Measurements from ENCODE around the gene KREMEN2. TPM values are rescaled to one million over a fixed set of nuclear protein-coding genes. Genes with fewer than 3 reads are reported as not detected.

Gene KREMEN2
- total and polyA plus RNA-seq, 2 donors (not counting 3 experiments of a cell fraction or from before 2014, with no cell fraction given), result not detected

- DNase-seq (ENCODE audit: low read depth, low spot score), result no peak
- Histone ChIP-seq H3K9me3 (replicated peaks; ENCODE audit: control insufficient read depth, insufficient read depth, low read length) (no peaks in the 10 kb centered on the region), H2AFZ (ENCODE audit: low read depth, low read length) (no peak overlapping the region), H3K4me1 (ENCODE audit: control insufficient read depth, extremely low read depth, insufficient read depth, low read length) (peaks cover 9% of the 10 kb centered on the region), H3K79me2 (ENCODE audit: control insufficient read depth, insufficient read depth, low read length) (peaks cover 12% of the 10 kb centered on the region), H3K36me3 (ENCODE audit: control insufficient read depth in 2 of 2, extremely low read depth in 1 of 2, insufficient read depth in 2 of 2, low read length in 2 of 2) (peaks cover 0 to 2% of the 10 kb centered on the region in 2 experiments), H3K4me3 (replicated peaks in 1 of 3; ENCODE audit: insufficient read depth in 1 of 3, low read depth in 1 of 3, low read length in 3 of 3) (peak overlapping the region in 2 of 3 experiments; percentile 58 to 94), H4K20me1 (replicated peaks; ENCODE audit: control insufficient read depth, extremely low read depth, insufficient read depth, low read length) (no peaks in the 10 kb centered on the region), H3K4me2 (ENCODE audit: insufficient read depth, low read length) (peak overlapping the region; percentile 77), H3K27me3 (ENCODE audit: control insufficient read depth in 2 of 2, insufficient read depth in 2 of 2, low read length in 2 of 2) (peaks cover 10 to 26% of the 10 kb centered on the region in 2 experiments), H3K27ac (ENCODE audit: insufficient read depth, low read depth, low read length) (no peak overlapping the region), H3K9me1 (replicated peaks; ENCODE audit: control insufficient read depth, extremely low read depth, insufficient read depth, low read length) (no peaks in the 10 kb centered on the region), H3K9ac (replicated peaks; ENCODE audit: extremely low read depth, insufficient read depth, low read length) (peak overlapping the region; percentile 44)
- FAIRE-seq, result peak; percentile 35
- intact Hi-C loops (cut with micrococcal nuclease) (no loop called here), dilution Hi-C loops (cut with MboI; ENCODE audit: extremely low pct_ligation_motif_present, low sequenced_read_pairs) (no loop called here)
- BruUV-seq (replicated peaks), result no TSS peak
- no peak for TF ChIP-seq CTCF (IDR thresholded peaks at IDR 0.05; ENCODE audit: extremely low read depth in 1 of 2, insufficient read depth in 1 of 2, low read depth in 1 of 2, low read length in 2 of 2)
- no peak for TF ChIP-seq JUN (IDR thresholded peaks at IDR 0.05; ENCODE audit: borderline replicate concordance, insufficient read depth, insufficient read length, low read depth)
- TF ChIP-seq POLR2AphosphoS5 (IDR thresholded peaks at IDR 0.05; ENCODE audit: insufficient read depth, low read depth, low read length), result no peak
- no peak for TF ChIP-seq EZH2 (IDR thresholded peaks at IDR 0.05; ENCODE audit: borderline replicate concordance, low read depth, low read length, severe bottlenecking)
- TF ChIP-seq GATA2 (IDR thresholded peaks at IDR 0.05; ENCODE audit: insufficient read depth, insufficient read length, low read depth, low read length), result no peak
- TF ChIP-seq MAX (IDR thresholded peaks at IDR 0.05; ENCODE audit: insufficient read depth, insufficient read length), result no peak
- no peak for TF ChIP-seq POLR2A (IDR thresholded peaks at IDR 0.05; ENCODE audit: low read depth, low read length)
- TF ChIP-seq FOS (IDR thresholded peaks at IDR 0.05; ENCODE audit: borderline replicate concordance, insufficient read depth, low read length), result no peak
- no peak for TF ChIP-seq MYC (IDR thresholded peaks at IDR 0.05; ENCODE audit: low read depth, low read length)
- ChIA-PET POLR2A (no interaction called here), CTCF (interaction anchor here (0.6 to 2.4 kb wide), 7 partner anchors 8 to 102 kb away, joined by 3 to 10 read pairs (median 4); partner anchors contain the start of gene PKMYT1)
Observed at GRCh38 chr16:2970563-2970962, 6.5 kb downstream of the KREMEN2 start.

Measured in endothelial cell of umbilical vein (primary cell).